GM19455 (cell line): ENCODE measurements around the gene KCNG2.

Source experiments
- ATAC-seq: cut with Tn5 transposase; IDR thresholded peaks from one replicate; pipeline ENCODE4 v1.9.1; 2021; ENCODE audit not compliant: unreplicated experiment

KCNG2 gene

GRCh38 chr18:79917853-79918614 lies 120.3 kb downstream of the KCNG2 start:
- no peak for ATAC-seq

GRCh38 chr18:79918615-79919011 lies 120.9 kb downstream of the KCNG2 start:
- ATAC-seq, result no peak

DNA sequence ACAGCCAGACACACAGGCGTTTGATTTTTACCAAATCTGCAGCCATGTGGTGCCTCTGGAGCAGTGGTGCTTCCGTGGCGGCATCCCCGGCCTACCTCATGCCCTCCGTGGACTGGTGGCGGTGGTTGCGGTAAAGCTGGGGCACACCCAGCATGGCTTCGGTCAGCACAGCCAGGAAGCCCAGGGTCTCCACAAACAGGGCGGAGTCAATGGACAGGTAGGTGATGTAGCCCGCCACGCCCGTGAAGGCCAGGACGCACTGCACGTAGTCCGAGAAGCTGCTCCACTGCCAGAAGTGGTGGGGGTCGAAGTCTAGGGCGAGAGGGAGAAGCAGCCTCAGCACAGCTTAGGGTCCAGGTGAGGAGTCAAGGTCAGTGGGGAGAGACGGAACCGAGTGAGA lies 121.4 kb downstream of the KCNG2 start:
- ATAC-seq, result no peak

DNA sequence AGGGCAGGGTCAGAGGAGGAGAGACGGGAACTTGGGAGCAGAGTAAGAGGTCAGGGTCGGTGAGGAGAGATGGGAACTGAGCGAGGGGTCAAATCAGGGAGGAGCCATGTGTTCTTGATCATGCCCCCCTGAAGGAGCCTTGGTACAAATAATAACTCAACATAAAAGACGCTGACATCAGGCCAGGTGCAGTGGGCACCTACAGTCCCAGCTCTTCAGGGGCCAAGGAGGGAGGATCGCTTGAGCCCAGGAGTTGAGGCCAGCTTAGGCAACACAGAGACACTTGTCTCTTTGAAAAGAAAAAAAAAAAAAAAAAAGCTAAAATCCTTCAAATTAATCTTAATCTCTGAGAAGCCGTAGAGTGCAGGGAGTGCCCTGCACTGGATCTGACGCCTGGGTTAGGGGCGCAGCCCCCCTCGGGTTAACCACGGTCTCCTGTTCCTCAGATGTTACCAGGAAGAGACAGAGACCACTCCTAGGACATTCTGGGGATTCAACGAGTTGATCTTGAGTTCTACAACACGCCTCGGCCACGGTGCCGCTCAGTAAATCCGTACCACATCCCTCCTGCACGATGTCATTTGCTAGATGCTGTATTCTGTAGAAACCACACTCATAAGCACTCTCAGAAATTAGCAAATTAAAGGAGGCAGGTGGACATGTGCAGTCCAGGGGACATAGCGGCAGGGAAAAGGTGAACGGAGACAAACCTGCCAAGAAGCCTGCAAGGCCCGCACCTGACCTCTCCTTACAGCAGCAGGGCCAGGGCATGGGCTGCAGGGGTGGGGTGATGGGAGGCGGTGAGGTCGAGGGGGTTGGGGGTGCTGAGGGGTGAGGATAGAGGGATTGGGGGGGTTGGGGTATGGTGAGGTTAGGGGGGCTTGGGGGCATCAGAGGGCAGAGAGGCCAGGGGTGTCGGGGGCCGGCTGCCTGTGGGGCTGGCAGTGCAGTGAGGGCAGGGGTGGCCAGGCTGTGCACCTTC lies 124.5 kb downstream of the KCNG2 start:
- ATAC-seq, result no peak

- ATAC-seq, result no peak
These were observed 125.3 kb downstream of the KCNG2 start for GRCh38 chr18:79922971-79923411.

- no peak for ATAC-seq
These were observed 126.3 kb downstream of the KCNG2 start for GRCh38 chr18:79923896-79924585.

- no peak for ATAC-seq
These were observed 127.3 kb downstream of the KCNG2 start for GRCh38 chr18:79924814-79925731.

GRCh38 chr18:79926306-79926705 lies 128.6 kb downstream of the KCNG2 start:
- ATAC-seq, result no peak

GRCh38 chr18:79926715-79927606 lies 129.2 kb downstream of the KCNG2 start:
- no peak for ATAC-seq

- no peak for ATAC-seq
These were observed 130.1 kb downstream of the KCNG2 start for GRCh38 chr18:79927607-79928562.

GRCh38 chr18:79928563-79928960 lies 130.8 kb downstream of the KCNG2 start:
- no peak for ATAC-seq

DNA sequence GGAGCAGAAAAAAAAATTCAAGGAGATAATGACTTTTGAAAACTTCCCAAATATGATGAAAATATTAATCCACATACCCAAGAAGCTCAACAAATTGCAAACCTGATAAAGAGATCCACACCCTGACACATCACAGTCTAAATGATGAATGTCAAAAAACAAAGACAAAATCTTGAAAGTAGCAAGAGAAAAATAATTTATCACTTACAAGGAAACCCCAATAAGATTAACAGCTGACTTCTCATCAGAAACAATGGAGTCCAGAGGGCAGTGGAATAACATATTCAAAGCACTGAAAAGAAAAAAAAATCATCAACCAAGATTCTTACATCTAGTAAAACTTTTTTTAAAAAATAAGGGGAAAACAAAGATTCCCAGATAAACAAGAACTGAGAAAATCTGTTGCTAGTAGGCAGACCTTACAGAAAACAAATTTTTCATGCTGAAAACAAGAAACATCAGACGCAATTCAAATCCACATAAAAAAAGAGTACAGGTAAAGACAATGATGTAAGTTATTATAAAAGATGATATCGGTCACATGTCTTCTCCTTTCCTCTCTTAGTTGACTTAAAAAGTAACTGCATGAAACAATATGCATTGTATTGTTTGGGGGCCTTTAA lies 132.4 kb downstream of the KCNG2 start:
- no peak for ATAC-seq

- no peak for ATAC-seq
These were observed 133.7 kb downstream of the KCNG2 start for GRCh38 chr18:79931475-79931874.

DNA sequence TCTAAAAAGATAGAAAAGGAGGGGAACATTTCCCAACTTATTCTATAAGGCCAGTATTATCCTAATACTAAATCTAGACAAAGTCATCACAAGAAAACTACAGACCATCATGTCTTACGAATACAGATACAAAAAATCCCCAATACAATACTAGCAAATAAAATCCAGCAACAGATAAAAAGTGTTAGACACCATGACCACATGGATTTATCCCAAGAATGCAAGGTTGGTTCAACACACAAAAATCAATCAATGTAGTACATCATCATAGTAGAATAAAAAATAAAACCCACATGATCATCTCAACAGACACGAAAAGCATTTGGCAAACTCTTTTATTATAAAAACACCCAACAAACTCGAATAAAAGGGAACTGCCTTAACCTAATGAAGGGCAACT lies 135.2 kb downstream of the KCNG2 start:
- no peak for ATAC-seq

- no peak for ATAC-seq
These were observed 136.0 kb downstream of the KCNG2 start for GRCh38 chr18:79933765-79934164.

DNA sequence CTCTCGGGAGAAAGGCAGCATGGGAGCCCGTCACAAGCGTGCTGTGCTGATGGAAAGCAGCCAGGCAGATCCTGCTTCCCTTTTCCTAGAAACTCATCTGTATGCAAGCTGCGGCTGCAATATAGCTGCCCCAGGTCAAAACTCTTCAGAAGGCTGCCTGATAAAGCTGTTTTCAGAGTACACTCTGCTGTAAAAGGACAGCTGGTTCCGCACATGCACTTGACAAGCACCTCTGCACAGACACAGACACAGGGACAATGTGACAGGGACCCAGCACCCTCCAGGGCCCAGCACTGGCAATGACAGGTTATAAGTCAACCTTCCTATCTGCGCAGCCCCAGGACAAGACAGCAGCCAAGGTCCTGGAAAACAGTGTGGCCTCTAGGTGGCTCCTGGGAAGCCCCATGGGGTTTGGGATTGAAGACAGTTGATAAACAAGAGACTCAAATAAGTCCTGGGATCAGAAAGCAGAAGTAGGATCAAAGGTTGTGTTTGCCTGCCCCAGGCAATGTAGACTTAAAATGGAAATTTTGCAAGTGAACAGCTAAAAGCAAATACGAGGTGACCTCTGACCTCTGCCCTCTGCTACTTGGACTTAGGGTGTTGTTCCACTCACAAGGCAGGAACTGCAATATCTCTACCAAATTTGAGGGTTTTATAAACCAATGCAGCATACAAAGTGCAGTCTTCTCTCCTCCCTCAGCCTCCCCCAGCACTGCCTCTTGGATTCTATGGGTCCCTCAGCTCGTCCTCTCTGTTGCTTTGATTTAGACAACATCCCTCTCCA lies 136.8 kb downstream of the KCNG2 start:
- no peak for ATAC-seq

GRCh38 chr18:79935098-79935480 lies 137.4 kb downstream of the KCNG2 start:
- ATAC-seq, result no peak
